ENCODE measurements around the gene SLC33A1. TPM values are rescaled to one million over a fixed set of nuclear protein-coding genes. Genes with fewer than 3 reads are reported as not detected.
"Not testable (repeated sequence)": the region's sequence is repeated elsewhere in the genome, so short reads cannot be mapped to it uniquely, and the experiment has no call there.

The SLC33A1 gene
- 47.8 TPM for total RNA-seq

DNA sequence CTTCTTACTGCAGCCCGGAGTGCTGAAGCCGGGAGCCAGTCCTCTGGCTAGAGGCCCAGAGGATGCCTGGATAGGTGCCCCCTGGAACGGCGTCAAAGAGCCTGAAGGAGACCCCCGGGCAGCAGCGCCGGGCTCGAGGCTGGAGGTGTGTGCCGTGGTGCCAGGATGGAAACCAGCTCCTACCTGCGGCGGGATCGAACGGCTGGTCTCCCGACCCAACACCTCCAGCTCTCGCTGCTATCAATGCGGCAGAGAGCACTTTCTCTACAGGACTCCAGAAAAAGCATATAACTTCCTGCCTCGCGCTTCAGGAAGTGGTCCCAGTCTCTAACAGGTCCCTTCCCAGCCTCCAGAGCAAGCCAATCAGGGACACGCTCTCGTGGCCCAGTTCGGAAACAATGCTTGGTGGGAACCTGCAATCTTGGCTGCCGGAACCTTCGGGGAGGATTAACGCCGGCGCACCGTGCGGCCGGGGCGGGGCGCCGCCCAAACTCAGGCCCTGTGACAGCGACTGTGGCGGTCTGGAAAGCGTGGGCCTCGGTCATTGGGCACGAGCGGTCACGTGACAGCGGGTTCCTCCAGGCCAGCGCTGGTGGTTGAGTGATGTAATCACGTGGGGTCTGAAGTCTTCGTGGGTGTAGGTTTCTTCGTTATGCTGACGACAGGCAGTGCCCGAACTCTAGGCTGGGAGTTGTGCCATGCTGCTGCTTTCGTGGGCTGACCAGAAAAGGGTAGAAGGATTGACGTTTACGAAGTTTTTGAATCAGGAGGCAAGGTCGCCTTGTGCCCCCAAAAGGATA, at the start of gene SLC33A1:
TSS of gene SLC33A1 (minus strand) at position 287 of the 800 bp plus-strand sequence. CDS start 430 bp downstream, outside the sequence.
- DNase-seq (ENCODE audit: low spot score) = peak; percentile 100

DNA sequence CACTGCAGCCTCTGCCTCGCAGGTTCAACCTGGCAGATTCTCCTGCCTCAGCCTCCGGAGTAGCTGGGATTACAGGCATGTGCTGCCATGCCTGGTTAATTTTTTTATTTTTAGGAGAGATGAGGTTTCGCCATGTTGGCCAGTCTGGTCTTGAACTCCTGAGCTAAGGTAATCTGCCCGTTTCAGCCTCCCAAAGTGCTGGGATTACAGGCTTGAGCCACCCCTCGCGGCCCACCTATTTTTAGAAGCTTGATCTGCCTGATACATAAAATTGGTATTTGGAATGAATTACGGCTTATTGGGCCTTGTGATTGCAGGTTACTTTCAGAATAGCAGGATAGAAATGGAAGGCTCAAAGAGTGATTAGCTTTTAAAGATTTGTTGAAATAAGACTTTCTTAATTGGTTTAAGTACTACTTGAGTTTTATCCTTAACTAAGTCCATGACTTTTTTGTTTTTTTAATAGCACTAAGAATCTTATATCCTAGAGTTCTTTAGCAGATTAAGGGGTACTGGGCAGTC, 41.2 kb upstream of the SLC33A1 start:
- no peak for DNase-seq (ENCODE audit: low spot score)

DNA sequence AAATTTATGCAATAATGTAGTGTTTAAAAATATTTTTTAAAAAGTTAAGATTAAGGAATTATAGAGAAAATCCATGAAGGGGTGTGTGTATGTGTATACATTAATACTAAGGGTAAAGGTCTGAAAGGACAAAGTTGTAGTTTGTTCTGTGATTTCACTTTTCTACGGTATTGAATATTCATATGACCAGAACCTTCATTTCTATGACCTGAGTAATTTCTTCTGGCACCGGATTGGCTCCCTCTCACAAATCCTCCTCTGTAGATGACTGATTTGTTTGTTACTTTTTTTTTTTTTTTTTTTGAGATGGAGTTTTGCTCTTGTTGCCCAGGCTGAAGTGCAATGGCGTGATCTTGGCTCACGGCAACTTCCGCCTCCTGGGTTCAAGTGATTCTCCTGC, 37.1 kb upstream of the SLC33A1 start:
- no peak for DNase-seq (ENCODE audit: low spot score)

- DNase-seq (ENCODE audit: low spot score) = no peak
Measured at GRCh38 chr3:155890671-155891190, 36.5 kb upstream of the SLC33A1 start.

DNA sequence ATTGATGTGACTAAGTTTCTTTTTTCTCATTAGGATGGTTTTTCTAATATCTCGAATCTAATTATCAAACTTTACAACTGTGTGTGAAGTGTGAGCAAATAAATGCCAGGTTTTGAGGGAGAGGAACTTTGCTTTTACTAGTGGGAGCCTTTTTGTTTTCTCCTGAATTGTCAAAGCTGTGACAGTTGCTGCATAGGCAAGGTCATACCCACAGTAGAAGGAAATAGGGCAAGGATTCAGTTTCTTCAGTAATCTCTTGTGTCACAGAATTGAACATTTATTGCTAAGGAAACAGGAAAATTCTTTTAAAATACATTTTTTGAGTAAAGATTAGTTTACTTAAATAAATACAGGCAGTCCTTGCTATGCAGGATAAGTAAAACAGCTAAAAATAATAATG, 35.7 kb upstream of the SLC33A1 start:
- no peak for DNase-seq (ENCODE audit: low spot score)

GRCh38 chr3:155889212-155889611, 35.0 kb upstream of the SLC33A1 start:
- no peak for DNase-seq (ENCODE audit: low spot score)

DNA sequence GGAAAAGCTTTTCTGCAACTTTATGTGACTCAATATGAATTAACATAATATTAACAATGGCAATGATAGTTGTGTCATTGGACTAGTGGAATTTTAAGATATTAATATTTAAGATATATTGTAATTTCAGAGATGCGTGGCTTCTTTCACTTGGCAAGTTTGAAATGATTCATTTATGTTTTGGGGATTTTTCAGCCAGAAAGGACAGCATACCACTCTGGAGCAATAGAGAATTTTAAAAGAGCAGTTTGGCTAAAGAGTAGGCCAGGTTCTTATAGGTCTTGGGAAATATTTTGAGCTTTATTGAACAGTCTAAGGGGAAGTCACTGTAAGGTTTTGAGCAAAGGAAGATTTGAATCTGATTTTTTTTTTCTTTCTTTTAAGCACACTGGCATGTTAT, 32.7 kb upstream of the SLC33A1 start:
- DNase-seq (ENCODE audit: low spot score) = no peak

GRCh38 chr3:155886348-155886747, 32.1 kb upstream of the SLC33A1 start:
- not testable (repeated sequence) for DNase-seq (ENCODE audit: low spot score)

DNA sequence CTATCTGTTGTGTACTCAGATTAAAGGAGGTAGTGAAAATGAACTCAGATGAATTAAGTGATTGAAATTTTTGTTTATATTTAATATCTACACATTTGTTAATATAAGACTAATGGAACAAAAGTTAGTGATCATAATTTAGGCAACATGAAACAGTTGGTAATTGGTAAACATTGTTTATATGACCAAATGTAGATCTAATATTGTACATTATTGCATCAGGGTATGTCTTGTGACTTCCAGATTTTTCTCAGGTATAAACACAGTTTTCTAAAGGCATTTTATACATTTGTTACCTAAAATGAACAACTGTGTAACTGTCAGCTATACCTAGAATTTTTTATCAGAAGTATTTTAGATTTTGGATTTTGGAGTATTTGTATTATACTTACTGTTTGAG, 31.1 kb upstream of the SLC33A1 start:
- no peak for DNase-seq (ENCODE audit: low spot score)

DNA sequence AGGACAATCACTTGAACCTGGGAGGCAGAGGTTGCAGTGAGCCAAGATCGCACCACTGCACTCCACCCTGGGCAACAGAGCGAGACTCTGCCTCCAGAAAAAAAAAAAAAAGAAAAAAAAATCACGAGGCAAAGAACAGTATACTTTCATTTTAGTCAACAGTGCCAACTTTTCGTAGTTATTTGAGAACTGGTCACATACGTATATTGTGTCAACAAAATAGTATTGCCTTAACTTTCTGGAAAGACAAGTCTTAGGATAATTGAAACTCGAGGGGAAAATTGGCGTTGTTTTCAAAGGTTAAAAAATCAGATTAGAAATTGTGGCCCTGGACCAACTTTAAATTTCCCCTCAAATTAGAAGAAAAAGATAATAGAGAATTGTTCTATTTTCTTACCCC, 30.1 kb upstream of the SLC33A1 start:
- no peak for DNase-seq (ENCODE audit: low spot score)

GRCh38 chr3:155880286-155880685, 26.1 kb upstream of the SLC33A1 start:
- DNase-seq (ENCODE audit: low spot score) = no peak

DNA sequence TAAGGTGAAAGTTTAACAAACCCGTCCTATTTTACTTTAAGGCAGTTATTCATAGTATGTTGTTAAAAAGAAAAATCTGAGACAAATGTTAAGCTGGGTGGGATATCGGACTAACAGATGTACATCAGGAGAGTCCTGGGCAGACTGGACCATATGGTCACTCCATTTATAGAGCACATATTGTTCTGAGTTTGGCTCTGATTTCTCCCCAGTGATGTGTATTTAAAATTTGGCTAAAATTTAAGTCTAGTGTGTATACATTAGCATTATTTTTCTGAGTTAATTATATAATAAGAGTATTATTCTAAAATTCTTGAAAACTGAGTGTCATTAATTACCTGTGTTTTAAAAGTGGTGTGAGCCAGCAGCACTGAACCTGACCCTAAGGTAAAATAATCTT, 22.3 kb upstream of the SLC33A1 start:
- DNase-seq (ENCODE audit: low spot score) = no peak

- DNase-seq (ENCODE audit: low spot score) = no peak
Measured at GRCh38 chr3:155876037-155876436, 21.8 kb upstream of the SLC33A1 start.

DNA sequence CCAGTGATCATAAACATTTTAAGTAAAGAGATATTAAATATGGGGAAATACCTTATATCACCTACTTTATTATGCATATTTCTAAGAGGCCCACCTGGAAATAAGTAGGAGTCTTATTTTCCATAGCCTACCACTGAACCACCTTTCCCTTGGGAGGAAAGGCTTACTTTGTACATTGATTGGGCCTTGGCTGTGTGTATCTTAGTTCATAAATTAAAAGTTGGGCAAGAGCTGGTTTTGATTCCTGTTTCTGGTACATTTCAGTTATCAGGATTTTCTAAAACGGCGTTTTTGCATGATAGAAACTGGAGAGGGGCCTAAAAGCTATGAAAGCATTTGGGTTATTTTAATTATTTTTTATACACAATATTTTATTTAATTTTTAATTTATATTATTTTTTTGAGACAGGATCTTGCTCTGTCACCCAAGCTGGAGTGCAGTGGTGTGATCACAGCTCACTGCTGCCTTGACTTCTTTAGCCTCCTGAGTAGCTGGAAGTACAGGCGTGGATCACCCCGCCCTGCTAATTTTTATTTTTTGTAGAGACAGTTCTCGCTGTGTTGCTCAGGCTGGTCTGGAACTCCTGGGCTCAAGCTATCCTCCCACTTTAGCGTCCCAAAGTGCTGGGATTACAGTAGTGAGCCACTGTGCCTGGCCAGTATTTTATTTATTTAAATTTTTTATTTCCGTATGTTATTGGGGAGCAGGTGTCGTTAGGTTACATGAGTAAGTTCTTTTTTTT, 18.8 kb upstream of the SLC33A1 start:
- no peak for DNase-seq (ENCODE audit: low spot score)

GRCh38 chr3:155871746-155872158, 17.5 kb upstream of the SLC33A1 start:
- DNase-seq (ENCODE audit: low spot score) = no peak

DNA sequence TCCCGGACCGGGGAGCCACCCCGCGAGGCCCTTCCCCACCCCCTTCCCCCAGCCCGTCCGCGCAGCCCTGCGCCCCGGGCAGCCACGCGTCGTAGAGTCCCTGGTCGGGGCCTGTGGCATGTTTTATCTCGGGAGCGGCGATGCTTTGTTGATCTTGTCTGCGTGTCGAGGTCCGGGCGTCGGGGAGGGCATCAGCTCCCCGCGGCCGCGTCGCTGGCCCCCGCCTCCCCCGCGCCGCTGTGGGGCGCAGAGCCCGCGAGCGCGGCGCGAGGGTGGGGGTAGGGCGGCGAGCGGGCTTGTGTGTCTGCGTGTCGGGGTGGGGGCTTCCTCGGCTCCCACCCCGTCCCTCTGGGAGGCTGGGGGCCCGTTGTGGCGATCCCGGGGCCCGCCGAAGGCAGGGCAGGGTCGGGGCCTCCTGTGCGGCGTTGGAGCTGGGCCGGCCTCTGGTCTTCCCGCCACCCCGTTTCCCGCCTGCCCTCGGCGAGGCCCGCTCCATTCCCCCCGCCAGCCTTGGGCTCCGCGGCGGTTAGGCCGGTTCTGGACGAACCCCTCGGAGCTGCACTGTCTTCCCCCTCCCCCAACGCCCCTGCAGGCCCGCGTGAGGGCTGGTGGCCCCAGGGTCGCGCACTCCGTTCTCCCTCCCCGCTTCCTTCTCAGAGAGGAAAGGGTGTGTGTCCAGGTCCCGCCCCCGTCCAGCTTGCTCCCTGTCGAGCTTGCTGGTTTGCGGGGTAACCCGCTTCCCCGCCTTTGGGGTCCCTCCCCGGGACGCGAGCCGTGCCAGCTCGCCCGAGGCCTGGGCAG, 16.9 kb upstream of the SLC33A1 start:
- peak; percentile 40 for DNase-seq (ENCODE audit: low spot score)

- peak; percentile 95 for DNase-seq (ENCODE audit: low spot score)
Measured at GRCh38 chr3:155870133-155870944, 16.1 kb upstream of the SLC33A1 start, which contains the start of gene GMPS. Gene GMPS, plus strand, starts transcription at chr3:155870650. Its CDS starts 221 bp downstream, at chr3:155870871.

GRCh38 chr3:155869691-155870090, 15.5 kb upstream of the SLC33A1 start:
- no peak for DNase-seq (ENCODE audit: low spot score)

DNA sequence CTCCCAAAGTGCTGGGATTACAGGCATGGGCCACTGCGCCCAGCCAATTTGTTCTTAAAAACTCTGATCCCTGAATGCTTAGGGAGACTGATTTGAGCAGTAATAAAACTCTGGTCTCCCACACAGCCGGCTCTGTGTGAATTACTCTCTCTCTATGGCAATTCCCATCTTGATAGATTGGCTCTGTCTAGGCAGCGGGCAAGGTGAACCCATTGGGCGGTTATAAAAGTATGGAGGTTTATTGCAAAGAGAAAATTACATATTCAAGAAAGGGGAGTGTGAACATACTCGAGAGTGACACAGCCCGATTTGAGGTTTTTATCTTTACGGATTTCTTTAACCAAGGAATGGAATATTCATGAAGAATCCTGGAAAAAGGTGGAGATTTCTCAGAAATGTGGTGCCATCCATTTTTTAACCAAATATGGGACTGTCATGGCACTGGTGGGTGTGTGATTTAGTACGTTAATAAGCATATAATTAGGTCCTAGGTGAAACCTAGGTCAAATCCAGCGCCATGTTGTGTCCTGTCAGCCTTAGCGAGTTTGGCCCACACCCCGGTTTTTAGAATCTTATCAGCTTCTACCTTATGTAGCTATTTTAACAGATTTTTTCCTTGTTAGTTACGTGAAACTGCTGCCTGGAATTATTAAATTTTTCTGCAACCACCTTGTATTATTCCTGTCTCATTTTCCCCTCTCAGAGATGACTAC, 9.0 kb upstream of the SLC33A1 start:
- no peak for DNase-seq (ENCODE audit: low spot score)
